C4-2B (cell line): ENCODE data around the gene HOXD9.

Source experiments
- H3K27ac ChIP-seq: fragments of 450-650 bp; 2 replicates; pipeline ENCODE4 v1.5.1; 2017
- ZFX ChIP-seq: fragments of 450-650 bp; IDR thresholded peaks from 2 replicates; pipeline ENCODE4 v1.6.1; 2017
- TF ChIP-seq, protein P1 (sequence below): fragments of 450-650 bp; conservative IDR thresholded peaks from 2 replicates; pipeline ENCODE4 v1.5.1; 2017; ENCODE audit warnings: mild to moderate bottlenecking

The HOXD9 gene

GRCh38 chr2:176117162-176117822, 5.2 kb upstream of the HOXD9 start:
- H3K27ac ChIP-seq: no peak overlapping the region
- no peak for TF ChIP-seq ZFX
- TF ChIP-seq, protein P1, sequence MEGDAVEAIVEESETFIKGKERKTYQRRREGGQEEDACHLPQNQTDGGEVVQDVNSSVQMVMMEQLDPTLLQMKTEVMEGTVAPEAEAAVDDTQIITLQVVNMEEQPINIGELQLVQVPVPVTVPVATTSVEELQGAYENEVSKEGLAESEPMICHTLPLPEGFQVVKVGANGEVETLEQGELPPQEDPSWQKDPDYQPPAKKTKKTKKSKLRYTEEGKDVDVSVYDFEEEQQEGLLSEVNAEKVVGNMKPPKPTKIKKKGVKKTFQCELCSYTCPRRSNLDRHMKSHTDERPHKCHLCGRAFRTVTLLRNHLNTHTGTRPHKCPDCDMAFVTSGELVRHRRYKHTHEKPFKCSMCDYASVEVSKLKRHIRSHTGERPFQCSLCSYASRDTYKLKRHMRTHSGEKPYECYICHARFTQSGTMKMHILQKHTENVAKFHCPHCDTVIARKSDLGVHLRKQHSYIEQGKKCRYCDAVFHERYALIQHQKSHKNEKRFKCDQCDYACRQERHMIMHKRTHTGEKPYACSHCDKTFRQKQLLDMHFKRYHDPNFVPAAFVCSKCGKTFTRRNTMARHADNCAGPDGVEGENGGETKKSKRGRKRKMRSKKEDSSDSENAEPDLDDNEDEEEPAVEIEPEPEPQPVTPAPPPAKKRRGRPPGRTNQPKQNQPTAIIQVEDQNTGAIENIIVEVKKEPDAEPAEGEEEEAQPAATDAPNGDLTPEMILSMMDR: no peak

GRCh38 chr2:176117823-176118371, 4.6 kb upstream of the HOXD9 start:
- TF ChIP-seq, protein P1: no peak
- no peak for TF ChIP-seq ZFX
- H3K27ac ChIP-seq: no peak overlapping the region

GRCh38 chr2:176118601-176119339, 3.7 kb upstream of the HOXD9 start:
- TF ChIP-seq ZFX: no peak
- TF ChIP-seq, protein P1: peak; percentile 80
- no peak overlapping the region for H3K27ac ChIP-seq

GRCh38 chr2:176120364-176121189, 1.9 kb upstream of the HOXD9 start:
- no peak for TF ChIP-seq ZFX
- TF ChIP-seq, protein P1: no peak
- no peak overlapping the region for H3K27ac ChIP-seq

DNA sequence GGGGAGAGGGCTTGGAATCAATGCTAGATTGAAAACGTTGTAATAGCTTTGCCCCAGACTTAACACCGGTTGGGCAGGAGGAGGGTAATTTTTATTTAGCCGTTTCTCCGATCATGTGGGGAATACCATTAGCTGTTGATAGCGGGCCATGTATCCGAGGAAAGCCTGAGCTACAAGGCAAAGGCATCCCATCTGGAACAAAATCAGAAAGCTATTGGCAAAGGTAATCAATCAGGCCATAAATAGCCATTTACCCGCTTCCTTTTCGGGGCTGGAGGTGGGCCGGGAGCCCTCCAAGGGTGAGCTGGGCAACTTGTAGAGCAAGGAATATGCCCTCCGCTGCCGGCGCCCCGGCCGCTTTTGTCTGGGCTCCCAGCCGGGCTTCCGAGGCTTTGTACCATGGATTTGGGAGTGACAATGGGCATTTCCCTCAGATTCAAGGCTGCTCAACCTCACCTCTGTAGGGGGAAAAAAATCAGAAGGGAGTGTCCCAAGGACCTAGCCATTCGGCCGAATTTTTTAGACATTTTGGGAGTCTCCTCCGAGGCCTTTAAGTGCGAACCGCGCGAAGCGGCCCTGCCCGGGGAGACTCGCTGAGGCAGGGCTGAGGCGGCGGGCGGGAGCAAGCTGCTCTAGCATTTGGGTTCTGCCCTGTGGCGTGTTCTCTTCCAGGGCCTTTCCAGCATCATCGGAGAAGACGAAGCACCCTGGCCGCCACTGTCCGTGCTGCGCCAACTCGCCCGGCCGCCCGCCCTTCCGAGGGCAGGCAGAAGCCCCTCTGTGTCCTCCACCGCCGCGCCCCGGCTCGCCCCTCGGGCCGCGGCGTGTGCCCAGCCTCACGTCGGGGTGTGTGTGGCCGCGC, 1.1 kb upstream of the HOXD9 start:
- no peak for TF ChIP-seq ZFX
- TF ChIP-seq, protein P1: no peak
- no peak overlapping the region for H3K27ac ChIP-seq

DNA sequence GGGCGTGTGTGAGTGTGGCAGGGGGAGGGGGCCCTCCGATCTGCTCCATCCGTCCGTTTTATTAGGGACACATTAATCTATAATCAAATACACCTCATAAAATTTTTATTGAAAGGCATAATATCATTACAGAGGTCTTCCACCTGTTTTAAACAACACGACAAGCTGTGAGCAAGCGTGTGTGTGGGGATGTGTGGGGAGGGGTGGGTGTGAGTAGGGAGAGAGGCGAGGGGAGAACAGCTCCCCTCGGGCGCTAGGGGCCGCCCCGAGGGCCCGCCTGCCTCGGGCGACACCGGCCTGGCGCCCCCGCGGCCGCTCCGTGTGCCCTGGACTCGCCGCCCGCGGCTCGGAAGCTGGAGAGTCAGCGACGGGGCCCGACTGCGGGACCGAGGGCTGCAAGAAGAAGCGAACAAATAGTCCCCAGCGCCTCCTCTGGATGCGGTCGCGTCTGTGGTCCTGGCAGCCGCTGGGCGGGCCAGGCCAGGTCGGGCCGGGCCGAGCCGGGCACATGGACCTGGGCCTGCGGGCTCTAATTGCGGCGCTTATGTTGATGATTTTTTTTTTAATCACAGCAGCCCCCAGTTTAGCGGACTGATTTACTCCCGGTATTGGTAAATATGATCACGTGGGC, 352 bp upstream of the HOXD9 start:
- TF ChIP-seq ZFX: no peak
- TF ChIP-seq, protein P1: no peak
- no peak overlapping the region for H3K27ac ChIP-seq
